NOMO-1 treated with dmso at 0.1 percent for 144 hours (cell line): ENCODE results near the gene CRBN.

ENCODE experiments used
- DNase-seq: peaks from one replicate; lab custom pipeline; 2025; ENCODE audit not compliant: unreplicated experiment; lab: John Stamatoyannopoulos, UW

The CRBN gene

GRCh38 chr3:3110749-3111361 is 68.6 kb downstream of the CRBN start:
- no peak for DNase-seq

GRCh38 chr3:3110299-3110630 is 69.2 kb downstream of the CRBN start, which contains the start of gene IL5RA:
Gene IL5RA (minus strand): TSS chr3:3110374. CDS start chr3:3104984, 5,390 bp downstream.
- DNase-seq = no peak

DNA sequence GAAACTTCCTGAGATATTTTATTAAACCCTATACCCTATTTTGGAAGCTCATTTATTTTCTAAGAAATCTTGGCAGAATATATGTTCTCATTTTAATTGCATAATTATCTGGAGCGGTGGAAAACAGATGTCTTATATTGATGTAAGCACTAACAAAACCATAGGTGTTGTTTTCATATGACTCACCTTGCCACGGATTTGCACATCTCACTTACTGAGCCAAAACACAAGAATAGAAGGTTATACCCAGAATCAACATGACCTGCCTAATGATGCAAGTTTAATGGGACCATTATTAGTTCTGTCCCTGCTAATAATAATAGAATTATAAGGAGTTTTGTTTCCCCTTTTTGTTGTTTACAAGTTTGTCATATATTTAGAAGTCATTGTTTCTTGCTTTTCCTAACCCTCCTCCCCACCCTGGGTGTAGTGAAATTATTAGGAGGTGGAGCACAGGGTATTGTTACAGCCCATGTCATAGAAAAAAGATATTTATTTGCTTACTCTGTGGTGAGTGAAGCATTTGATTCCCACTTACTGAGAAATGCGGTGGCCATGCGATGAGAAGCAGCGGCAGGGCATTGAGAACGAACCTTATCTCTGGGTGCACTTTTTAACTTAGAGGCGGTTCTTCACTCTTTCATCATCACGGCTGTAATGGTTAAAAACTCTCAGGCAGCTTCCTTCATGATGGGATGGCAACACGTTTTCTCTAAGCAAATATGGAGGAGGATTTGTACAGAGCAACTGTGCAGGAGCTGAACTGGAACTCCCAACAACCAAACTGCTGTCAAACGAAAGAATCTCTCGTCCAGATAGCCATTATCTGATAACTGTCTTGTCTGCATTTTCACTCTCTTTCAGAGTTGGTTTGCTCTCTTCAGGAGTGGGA is 69.8 kb downstream of the CRBN start:
- no peak for DNase-seq

GRCh38 chr3:3107858-3108257 is 71.6 kb downstream of the CRBN start:
- DNase-seq = no peak

DNA sequence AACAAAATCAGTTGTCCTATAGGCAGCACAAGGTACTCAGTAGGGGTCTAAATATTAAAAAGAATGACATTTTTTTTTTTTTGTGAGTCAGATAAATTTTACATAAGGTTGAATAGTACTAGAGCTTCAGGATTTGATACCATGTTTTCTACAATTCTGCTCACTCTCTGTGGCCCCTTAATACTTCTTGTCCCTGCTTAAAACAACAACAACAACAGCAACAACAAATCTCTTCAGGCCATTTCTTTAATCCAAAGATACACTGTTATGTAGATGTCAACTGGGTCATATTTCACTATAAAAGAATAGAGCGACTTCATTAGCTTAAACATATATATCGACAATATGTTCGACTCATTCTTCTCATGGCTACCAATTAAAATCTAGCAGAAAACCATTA is 72.3 kb downstream of the CRBN start:
- no peak for DNase-seq

DNA sequence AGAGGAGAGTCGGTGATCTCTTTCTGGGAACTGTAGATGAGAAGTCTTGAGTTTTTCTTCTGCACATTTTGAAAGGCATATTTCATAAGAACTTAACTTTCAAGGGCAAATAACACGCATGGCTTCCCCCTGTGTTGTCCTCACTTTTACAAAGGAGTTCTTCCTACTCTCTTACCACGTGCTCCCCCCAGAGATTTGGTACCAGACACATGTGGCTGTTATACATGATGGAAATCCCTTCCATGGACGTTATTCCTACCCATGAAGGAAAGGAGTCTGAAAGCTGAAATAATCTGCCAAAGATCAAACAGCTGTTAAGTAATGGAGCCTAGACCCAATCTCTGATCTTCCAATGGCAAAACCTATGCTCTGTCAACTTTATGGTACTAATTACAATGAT is 73.7 kb downstream of the CRBN start:
- no peak for DNase-seq

DNA sequence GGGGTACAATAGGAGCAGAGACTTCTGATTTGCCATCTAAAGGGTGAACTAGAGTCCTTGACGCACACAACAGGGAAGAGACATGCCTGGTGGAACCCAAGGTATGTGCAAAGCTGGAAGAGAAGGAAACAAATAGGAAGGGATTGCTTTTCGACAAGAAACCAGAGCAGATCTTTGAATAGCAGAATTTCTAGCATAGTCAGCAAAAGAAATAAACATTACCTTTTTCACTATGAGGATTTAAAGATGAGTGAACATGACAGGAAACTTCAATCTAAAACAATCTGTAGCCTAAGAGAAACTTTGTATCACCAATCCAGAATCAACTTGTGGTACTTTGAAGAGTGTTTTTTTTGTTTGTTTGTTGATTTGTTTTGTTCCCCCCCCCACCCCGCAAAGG is 74.2 kb downstream of the CRBN start:
- no peak for DNase-seq

DNA sequence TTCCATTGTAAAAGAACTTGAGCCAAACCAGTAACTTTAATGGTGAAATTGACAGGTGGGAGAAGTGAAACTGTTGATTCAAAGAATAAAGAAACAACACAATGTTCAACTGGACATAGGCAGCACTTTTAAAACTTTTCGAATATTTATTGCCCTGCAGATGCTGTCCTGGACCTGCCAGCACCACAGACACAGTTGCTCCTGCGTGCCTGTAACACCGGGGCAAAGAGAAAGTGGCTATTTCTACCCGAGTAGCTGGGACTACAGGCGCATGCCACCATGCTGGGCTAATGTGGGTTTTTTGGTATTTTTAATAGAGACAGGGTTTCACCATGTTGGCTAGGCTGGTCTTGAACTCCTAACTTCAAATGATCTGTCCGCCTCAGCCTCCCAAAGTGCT is 76.7 kb downstream of the CRBN start:
- DNase-seq = no peak

DNA sequence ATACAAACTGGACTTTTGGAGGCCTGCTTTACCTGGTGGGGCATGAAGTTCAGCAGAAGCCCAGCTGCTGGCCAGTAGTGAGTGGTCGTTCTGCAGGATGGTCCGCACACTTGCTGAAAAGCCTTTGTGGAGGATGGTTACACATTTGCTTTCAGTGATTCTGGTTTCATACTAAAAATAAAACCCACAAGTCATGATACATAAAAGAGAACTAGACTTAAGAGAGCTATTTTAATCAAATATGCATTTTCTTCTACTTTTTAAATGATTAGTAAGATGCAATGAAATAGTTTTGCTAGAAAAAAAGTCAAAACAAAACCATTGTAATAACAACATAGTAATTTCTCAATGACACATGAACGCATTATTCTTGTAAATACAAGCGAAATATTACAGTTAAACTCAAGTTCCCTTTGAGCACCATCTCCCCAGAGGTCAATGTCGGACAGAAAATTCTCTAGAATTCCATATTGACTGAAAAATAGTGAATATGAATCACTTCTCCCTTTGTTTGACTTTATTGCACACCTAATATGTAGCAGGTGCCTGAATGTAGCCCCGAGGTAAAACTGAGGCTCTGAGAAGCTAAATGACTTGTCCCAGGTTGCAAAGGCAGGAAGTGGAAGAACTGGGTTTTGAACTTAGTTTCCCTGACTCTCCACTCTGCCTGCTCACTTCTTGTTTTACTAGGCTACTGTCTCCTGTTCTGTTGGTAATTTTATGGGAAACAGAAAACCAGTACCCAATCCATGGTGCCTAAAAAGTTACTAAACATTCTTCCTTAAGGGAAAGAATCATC is 77.6 kb downstream of the CRBN start:
- no peak for DNase-seq
